Activated CD8-positive, alpha-beta T cell treated with anti-CD3 and anti-CD28 coated beads for 36 hours (primary cell): ENCODE measurements around the gene ECM2. TPM values are rescaled to one million over a fixed set of nuclear protein-coding genes. Genes with fewer than 3 reads are reported as not detected.

Source experiments
- ATAC-seq: fragments of 200-7000 bp; cut with Tn5 transposase; one replicate; pipeline ENCODE4 v1.10.0; 2021; ENCODE audit warnings: mild to moderate bottlenecking, moderate library complexity
- CTCF ChIA-PET: fragments of 350-600 bp; sonication (Branson Sonifier 250); formaldehyde crosslinking; loops from one replicate; lab custom pipeline; 2021; ENCODE audit warnings: antibody characterized with exemption; lab: Charles Lee
- POLR2A ChIA-PET: fragments of 350-600 bp; sonication (Branson Sonifier 250); formaldehyde crosslinking; loops from one replicate; lab custom pipeline; 2021; ENCODE audit warnings: antibody characterized with exemption; lab: Charles Lee
- DNase-seq: peaks from one replicate; pipeline ENCODE4 v3.0.0-alpha.2; 2020
- H3K27ac Mint-ChIP-seq: one replicate; pipeline ENCODE4 v1.8.0; 2021; ENCODE audit warnings: mild to moderate bottlenecking, mixed read lengths
- H3K27me3 Mint-ChIP-seq: one replicate; pipeline ENCODE4 v1.8.0; 2021; ENCODE audit warnings: mixed read lengths
- H3K36me3 Mint-ChIP-seq: one replicate; pipeline ENCODE4 v1.8.0; 2021; ENCODE audit warnings: low read depth, mixed read lengths
- H3K4me1 Mint-ChIP-seq: one replicate; pipeline ENCODE4 v1.8.0; 2021; ENCODE audit warnings: low read depth, mixed read lengths
- H3K4me3 Mint-ChIP-seq: one replicate; pipeline ENCODE4 v1.8.0; 2021; ENCODE audit warnings: mild to moderate bottlenecking, moderate library complexity, mixed read lengths
- H3K9me3 Mint-ChIP-seq: one replicate; pipeline ENCODE4 v1.8.0; 2021; ENCODE audit warnings: mixed read lengths
- CTCF ChIP-seq: fragments of 200-600 bp; IDR thresholded peaks from one replicate; pipeline ENCODE4 v1.8.0; 2022; ENCODE audit warnings: antibody characterized with exemption, mild to moderate bottlenecking
- intact Hi-C: fragments of 100-400 bp; cut with micrococcal nuclease; formaldehyde crosslinking; loops from one replicate; pipeline ENCODE4 v1.10.0; 2022
- total RNA-seq, 2 experiments: library from RNA; stranded (reverse); gene quantifications; one replicate each; pipeline ENCODE4 v1.2.3, GENCODE V29; 2021

ECM2 gene
- total RNA-seq, 2 experiments from 2014 or later: not detected

- intact Hi-C loops: no loop called here
- CTCF ChIA-PET: interaction anchor here (1.0 to 1.2 kb wide), 2 partner anchors 11 to 311 kb away, joined by 3 read pairs; no protein-coding TSS in a partner anchor
- Mint-ChIP-seq H3K4me1 (peaks cover 5% of the 10 kb centered on the region), H3K27ac (no peak overlapping the region), H3K9me3 (no peaks in the 10 kb centered on the region), H3K4me3 (no peak overlapping the region), H3K27me3 (no peaks in the 10 kb centered on the region), H3K36me3 (no peaks in the 10 kb centered on the region)
- no peak for TF ChIP-seq CTCF
- ATAC-seq (no peak), DNase-seq (no peak)
- POLR2A ChIA-PET: interaction anchor here (0.7 kb wide), 1 partner anchor 41 kb away, joined by 3 read pairs; no protein-coding TSS in a partner anchor
These were observed 55.5 kb downstream of the ECM2 start for GRCh38 chr9:92480291-92480771.

GRCh38 chr9:92479346-92479745 is 56.4 kb downstream of the ECM2 start:
- no peaks in the 10 kb centered on the region for H3K36me3 Mint-ChIP-seq
- TF ChIP-seq CTCF: no peak
- no peaks in the 10 kb centered on the region for H3K27me3 Mint-ChIP-seq
- POLR2A ChIA-PET: interaction anchor here (0.6 kb wide), 1 partner anchor 482 kb away, joined by 3 read pairs; no protein-coding TSS in a partner anchor
- DNase-seq (no peak), ATAC-seq (no peak)
- H3K4me1 Mint-ChIP-seq: peaks cover 5% of the 10 kb centered on the region
- CTCF ChIA-PET: no interaction called here
- H3K27ac Mint-ChIP-seq: no peak overlapping the region
- intact Hi-C loops: no loop called here
- H3K4me3 Mint-ChIP-seq: no peak overlapping the region
- no peaks in the 10 kb centered on the region for H3K9me3 Mint-ChIP-seq

- POLR2A ChIA-PET: no interaction called here
- H3K9me3 Mint-ChIP-seq: no peaks in the 10 kb centered on the region
- peaks cover 5% of the 10 kb centered on the region for H3K4me1 Mint-ChIP-seq
- H3K27ac Mint-ChIP-seq: no peak overlapping the region
- no peaks in the 10 kb centered on the region for H3K36me3 Mint-ChIP-seq
- CTCF ChIA-PET: no interaction called here
- DNase-seq (no peak), ATAC-seq (no peak)
- intact Hi-C loops: no loop called here
- no peak overlapping the region for H3K4me3 Mint-ChIP-seq
- no peaks in the 10 kb centered on the region for H3K27me3 Mint-ChIP-seq
- no peak for TF ChIP-seq CTCF
These were observed 57.0 kb downstream of the ECM2 start for GRCh38 chr9:92478783-92479182.

- Mint-ChIP-seq H3K27ac (no peak overlapping the region), H3K9me3 (no peaks in the 10 kb centered on the region), H3K27me3 (no peaks in the 10 kb centered on the region), H3K36me3 (no peaks in the 10 kb centered on the region), H3K4me3 (no peak overlapping the region), H3K4me1 (peaks cover 5% of the 10 kb centered on the region)
- TF ChIP-seq CTCF: no peak
- ChIA-PET POLR2A (no interaction called here), CTCF (interaction anchor here (0.6 to 1.5 kb wide), 2 partner anchors 337 to 824 kb away, joined by 3 to 4 read pairs; no protein-coding TSS in a partner anchor)
- intact Hi-C loops: no loop called here
- no peak for ATAC-seq
- no peak for DNase-seq
These were observed 58.8 kb downstream of the ECM2 start for GRCh38 chr9:92476962-92477361.

- Mint-ChIP-seq H3K27me3 (no peaks in the 10 kb centered on the region), H3K4me3 (no peak overlapping the region), H3K36me3 (no peaks in the 10 kb centered on the region), H3K27ac (no peak overlapping the region), H3K4me1 (no peaks in the 10 kb centered on the region), H3K9me3 (no peaks in the 10 kb centered on the region)
- no peak for DNase-seq
- ATAC-seq: no peak
- intact Hi-C loops: no loop called here
- TF ChIP-seq CTCF: no peak
- POLR2A ChIA-PET: no interaction called here
- CTCF ChIA-PET: no interaction called here
These were observed 61.2 kb downstream of the ECM2 start for GRCh38 chr9:92474587-92474986.
